NK-92 (cell line): Measurements from ENCODE around the gene EHD4.

Experiments used
- DNase-seq: peaks from one replicate; lab custom pipeline; 2025; ENCODE audit not compliant: unreplicated experiment; lab: John Stamatoyannopoulos, UW

EHD4 gene

DNA sequence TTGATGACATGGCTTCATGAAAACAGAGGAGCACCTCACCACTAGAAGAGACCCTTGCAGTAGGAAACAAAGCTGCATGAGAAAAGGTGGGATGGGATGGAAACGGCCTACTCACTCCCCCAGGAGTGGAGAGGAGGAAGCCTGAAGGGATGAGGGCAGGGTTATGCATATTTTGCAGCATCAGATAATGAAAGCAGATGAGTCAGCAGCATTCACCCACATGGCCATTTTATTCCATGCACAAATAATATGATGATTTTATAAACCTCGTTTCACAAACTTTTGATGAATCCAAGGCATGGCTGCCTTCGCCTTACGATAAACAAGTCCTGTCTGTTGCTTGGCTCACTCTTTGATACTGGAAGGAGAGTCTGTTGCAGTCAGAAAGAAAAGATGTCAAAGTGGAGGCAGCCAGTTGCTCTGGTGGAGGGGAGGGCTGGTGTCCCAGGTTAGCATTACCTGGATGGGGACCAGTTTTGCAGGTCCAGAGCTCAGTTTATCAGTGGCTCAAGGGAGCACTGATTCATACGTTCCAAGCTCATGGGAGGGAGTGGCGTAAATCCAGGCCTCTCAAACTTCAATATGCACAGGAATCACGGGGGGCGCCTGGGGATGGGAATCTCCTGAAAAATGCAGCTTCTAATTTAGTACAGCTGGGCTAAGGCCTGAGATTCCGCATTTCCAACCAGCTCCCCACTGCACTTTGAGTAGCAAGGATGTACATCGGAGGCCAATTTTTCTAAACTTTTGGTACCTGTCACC lies 9.2 kb upstream of the EHD4 start:
- DNase-seq, result no peak

GRCh38 chr15:41980654-41981323 lies 8.4 kb upstream of the EHD4 start:
- no peak for DNase-seq

DNA sequence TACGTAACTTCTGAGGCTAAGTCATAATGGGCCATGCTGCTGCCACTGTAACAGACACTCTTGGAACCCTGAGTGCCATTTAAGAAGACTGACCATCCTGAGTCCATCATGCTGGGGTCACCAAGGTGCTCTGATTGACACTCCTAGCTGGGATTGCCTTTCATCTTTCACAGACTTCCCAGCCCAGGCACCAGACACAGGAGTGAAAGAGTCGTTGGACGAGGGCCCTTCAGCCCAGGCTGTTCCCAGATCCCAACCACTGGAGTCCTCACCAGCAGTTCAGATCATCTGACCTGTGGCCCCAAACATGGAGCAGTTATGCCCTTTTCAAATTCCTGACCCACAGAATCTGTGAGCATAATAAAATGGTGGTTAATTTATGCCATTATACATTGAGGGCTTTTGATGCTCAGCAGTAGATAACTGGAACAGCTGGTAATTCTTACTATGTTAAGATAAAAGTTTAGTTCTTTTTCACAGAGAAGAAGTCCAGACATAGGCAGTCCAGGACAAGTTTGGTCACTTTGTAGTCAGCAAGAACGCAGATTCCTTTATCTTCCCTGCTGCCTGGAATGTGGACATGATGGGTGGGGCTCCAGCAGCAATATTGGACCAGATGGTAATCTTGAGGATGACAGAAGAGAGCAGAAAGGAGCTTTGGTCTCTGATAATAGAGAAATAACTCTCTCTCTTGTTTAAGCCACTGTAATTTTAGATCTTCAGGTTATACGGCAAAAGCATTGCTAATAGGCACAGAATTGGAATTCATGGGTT lies 7.3 kb upstream of the EHD4 start:
- DNase-seq, result no peak

GRCh38 chr15:41978534-41978933 lies 6.2 kb upstream of the EHD4 start:
- DNase-seq, result no peak

DNA sequence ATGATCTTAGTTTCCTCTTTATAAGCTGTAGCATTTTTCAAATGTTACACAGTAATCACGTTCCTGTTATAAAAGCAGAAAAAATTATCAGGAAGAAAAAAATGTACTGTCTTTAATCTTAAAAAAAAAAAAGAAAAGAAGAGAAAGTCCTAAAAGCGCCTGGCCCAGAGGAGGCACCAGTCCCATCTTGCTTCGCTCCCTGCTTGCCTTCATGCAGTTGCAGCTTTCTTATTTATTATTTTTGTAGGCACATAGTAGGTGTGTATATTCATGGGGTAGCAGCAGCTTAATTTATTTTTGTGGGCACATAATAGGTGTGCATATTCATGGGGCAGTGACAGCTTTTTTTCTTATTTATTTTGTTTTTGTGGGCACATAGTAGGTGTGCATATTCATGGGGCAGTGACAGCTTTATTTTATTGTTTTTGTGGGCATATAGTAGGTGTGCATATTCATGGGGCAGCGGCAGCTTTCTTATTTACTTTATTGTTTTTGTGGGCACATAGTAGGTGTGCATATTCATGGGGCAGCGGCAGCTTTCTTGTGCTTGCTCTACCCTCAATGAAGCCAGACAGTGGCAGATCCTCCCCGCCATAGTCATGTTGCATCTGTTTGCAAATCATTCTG lies 5.5 kb upstream of the EHD4 start:
- no peak for DNase-seq

- no peak for DNase-seq
These were observed 3.3 kb upstream of the EHD4 start for GRCh38 chr15:41975669-41976068.

GRCh38 chr15:41974041-41974440 lies 1.7 kb upstream of the EHD4 start:
- DNase-seq, result no peak

DNA sequence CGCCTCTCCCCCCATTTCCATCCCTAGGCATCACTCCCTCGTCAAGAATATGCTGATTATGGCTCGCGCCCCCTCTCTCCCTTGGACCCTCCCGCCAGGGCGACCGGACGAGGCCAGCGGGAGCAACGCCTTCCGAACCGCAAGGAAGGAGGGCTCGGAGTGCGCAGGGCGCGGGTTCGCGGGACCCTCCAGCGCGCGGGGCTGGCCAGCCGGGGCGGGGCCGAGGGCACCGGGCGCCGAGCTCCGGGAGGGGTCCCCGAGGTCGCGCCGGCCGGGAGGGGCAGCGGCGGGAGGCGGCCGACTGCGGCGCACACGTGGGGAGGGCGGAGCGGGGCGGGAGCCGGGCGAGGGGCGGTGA lies 483 bp downstream of the EHD4 start:
- no peak for DNase-seq

- no peak for DNase-seq
These were observed 1.1 kb downstream of the EHD4 start for GRCh38 chr15:41971089-41971894.

DNA sequence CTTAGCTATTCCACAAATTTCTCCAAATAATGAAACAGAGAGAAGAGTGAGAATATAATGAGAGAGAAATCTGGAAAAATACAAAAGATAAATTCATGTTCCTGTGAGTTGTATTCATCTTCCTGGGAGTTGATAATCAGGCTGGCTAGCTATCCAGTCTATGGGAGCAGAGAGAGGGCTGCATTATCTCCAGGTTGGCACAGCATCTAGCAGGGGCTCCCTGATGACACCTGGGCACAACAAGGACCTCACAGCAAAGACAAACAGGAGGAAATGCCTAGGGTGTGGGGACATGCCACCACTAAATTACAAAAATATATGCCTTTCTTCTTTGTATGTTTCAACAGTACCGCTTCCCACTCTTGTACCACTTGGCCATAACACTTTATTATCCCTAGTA lies 1.9 kb downstream of the EHD4 start:
- no peak for DNase-seq

GRCh38 chr15:41969851-41970431 lies 2.4 kb downstream of the EHD4 start:
- no peak for DNase-seq

GRCh38 chr15:41968701-41969100 lies 3.7 kb downstream of the EHD4 start:
- DNase-seq, result no peak

- no peak for DNase-seq
These were observed 4.7 kb downstream of the EHD4 start for GRCh38 chr15:41967506-41968206.

- no peak for DNase-seq
These were observed 5.4 kb downstream of the EHD4 start for GRCh38 chr15:41966920-41967465.

DNA sequence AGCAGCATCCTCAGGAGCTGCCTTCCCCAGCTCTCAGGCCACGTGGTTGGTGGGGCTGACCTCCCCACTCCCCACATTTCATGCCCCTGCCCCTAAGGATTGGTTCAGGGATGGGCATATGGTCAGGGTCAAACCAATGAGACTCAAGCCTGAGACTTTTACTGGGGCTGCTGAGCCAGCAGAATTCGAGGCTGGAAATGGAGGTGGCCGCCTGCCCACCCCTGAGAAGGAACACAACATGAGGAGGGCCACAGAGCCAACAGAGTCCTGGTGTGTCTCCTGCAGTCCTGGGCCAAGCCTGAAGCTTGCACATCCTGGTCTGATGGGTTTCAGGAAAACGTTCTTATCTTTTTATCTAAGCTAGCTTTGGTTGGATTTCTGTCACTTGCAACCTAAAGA lies 5.9 kb downstream of the EHD4 start:
- DNase-seq, result no peak

DNA sequence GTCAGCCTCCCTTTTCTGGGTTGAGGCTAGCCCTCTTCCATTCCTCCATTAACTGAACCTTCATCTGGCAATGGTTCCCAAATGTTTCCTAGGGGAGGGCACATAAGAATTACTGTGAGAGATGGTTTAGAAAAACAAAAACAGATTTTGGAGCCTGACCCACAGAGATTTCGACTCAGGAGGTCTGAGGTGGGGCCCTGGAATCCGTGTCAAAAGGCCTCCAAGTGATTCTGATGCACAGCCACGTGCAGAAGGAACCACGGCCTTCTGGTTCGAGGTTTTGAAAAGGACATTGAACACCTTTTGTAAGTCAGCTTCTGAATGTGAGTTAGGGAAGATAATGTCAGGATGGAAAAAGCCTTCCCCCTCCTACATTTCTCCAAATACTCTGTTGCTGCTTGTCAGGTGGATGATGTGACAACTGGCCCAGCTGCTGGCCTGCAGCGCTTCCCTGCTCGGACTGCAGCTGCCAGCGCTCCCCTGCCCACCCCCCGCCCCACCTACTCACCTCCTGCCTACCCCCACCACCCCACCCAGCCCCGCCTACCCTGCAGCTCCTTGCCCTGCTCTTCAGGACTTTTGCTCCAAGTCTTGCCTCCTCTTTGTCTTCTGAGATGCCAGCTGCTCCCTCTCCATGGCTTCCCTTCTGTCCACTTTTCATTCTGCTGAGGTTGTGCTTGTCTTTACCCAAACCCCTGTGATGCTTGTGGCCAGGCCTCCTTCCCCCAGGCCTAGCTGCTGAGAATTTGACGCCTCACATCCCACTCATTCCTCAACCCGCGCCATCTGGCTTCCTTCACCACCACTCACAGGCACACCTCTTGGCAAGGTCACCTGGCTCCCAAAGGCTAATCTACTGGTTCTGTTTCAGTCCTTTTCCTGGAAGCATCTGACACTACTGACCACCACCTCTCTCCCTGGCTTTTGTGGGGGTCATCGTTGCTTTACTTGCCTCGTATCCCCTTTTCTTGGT lies 6.6 kb downstream of the EHD4 start:
- no peak for DNase-seq

DNA sequence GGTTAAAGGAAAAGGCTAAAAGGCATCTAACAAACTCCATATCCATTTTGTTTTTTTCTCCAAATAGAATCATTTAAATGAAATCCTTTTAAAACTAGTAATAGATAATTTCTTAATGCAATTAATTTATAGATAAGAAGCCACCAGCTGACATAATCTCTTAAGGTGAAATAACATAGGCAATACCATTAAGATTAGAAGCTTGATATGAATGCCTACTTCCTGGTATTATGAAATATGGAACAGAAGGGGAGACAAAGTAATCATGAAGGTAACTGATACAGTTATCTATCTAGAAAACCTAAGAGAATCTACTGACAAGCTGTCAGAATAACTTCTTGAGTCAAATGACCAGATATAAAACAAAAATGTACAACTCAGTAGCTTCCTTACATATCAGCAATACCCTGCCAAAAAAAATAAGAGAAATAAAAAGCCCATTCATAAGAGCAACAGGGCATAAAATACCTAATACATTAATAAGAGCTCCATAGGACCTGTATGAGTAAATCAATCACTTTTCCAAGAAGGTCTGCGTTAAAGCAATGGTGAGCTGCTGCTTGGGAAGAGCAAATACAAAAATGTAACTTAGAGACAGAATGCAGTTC lies 10.7 kb downstream of the EHD4 start:
- DNase-seq, result no peak

- DNase-seq, result no peak
These were observed 11.3 kb downstream of the EHD4 start for GRCh38 chr15:41961001-41961518.
